Thoracic aorta (tissue), 2 donors: ENCODE data around the gene GPR150. TPM values are rescaled to one million over a fixed set of nuclear protein-coding genes. Genes with fewer than 3 reads are reported as not detected.

Experiments used
- ATAC-seq: fragments of 150-250 bp; one replicate; pipeline ENCODE4 v1.8.0; 2017; ENCODE audit warnings: low read depth; ENCODE audit not compliant: insufficient number of reproducible peaks, low FRiP score
- DNase-seq: peaks from one replicate; pipeline ENCODE4 v3.0.0-alpha.2; 2020; ENCODE audit warnings: low spot score
- H3K27ac ChIP-seq, 2 donors: fragments of 200-600 bp; sonication (generic); 1 replicate in 1 of 2; 2 replicates in 1 of 2; pipeline ENCODE4 v1.5.1; 2016; ENCODE audit warnings: mild to moderate bottlenecking in 2 of 2, moderate library complexity in 2 of 2
- H3K27me3 ChIP-seq: fragments of 200-600 bp; sonication (generic); replicated peaks from 2 replicates; pipeline ENCODE4 v1.6.0; 2016; ENCODE audit warnings: mild to moderate bottlenecking; ENCODE audit not compliant: insufficient read depth
- H3K36me3 ChIP-seq: fragments of 200-600 bp; sonication (generic); one replicate; pipeline ENCODE4 v1.5.1; 2016
- H3K4me1 ChIP-seq, 2 donors: fragments of 200-600 bp; sonication (generic); 1 replicate in 1 of 2; 2 replicates in 1 of 2; pipeline versions ENCODE4 v1.5.1 to v1.6.0; 2016; ENCODE audit warnings: low read depth in 2 of 2, mild to moderate bottlenecking in 1 of 2; ENCODE audit not compliant: control insufficient read depth in 1 of 2
- H3K4me3 ChIP-seq: fragments of 200-600 bp; sonication (generic); 2 replicates; pipeline ENCODE4 v1.5.1; 2016; ENCODE audit warnings: mild to moderate bottlenecking
- H3K9me3 ChIP-seq: fragments of 200-600 bp; sonication (generic); 2 replicates; pipeline ENCODE4 v1.5.1; 2016
- total RNA-seq, 2 donors: library from RNA; depleted of rRNA; stranded (reverse); fragments of >200 nt; gene quantifications; one replicate each; pipeline versions ENCODE4 v1.1.0 to v1.2.3, GENCODE V29; 2016
- TF ChIP-seq, protein P1 (sequence below): fragments of 200-600 bp; sonication (generic); IDR thresholded peaks from one replicate; pipeline ENCODE4 v1.5.1; 2019; ENCODE audit warnings: antibody characterized with exemption

The GPR150 gene
- total RNA-seq, 2 donors from 2014 or later: 1.1 TPM; not detected in 1

DNA sequence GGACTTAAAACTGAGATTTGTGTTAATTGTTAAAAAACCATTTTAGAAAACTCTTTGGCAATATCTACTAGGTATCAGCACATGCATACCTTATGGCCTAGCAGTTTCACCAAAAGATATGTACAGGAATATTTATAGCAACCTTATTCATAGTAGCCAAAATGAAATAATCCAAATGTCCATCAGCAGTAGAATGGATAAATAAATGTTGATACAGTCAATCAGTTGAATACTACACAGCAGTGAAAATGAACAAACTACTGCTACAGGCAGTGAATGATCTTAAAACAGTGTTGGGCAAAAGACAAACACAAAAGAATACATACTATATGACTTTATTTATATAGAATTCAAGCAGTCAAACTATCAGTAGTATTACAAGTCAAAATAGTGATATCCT is 43.1 kb downstream of the GPR150 start:
- Histone ChIP-seq H3K27ac (no peak overlapping the region), H3K4me1 (no peaks in the 10 kb centered on the region), H3K9me3 (no peaks in the 10 kb centered on the region), H3K4me3 (no peak overlapping the region), H3K36me3 (no peaks in the 10 kb centered on the region), H3K27me3 (no peaks in the 10 kb centered on the region)
- ATAC-seq (no peak), DNase-seq (no peak)
- TF ChIP-seq, protein P1, sequence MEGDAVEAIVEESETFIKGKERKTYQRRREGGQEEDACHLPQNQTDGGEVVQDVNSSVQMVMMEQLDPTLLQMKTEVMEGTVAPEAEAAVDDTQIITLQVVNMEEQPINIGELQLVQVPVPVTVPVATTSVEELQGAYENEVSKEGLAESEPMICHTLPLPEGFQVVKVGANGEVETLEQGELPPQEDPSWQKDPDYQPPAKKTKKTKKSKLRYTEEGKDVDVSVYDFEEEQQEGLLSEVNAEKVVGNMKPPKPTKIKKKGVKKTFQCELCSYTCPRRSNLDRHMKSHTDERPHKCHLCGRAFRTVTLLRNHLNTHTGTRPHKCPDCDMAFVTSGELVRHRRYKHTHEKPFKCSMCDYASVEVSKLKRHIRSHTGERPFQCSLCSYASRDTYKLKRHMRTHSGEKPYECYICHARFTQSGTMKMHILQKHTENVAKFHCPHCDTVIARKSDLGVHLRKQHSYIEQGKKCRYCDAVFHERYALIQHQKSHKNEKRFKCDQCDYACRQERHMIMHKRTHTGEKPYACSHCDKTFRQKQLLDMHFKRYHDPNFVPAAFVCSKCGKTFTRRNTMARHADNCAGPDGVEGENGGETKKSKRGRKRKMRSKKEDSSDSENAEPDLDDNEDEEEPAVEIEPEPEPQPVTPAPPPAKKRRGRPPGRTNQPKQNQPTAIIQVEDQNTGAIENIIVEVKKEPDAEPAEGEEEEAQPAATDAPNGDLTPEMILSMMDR: no peak

DNA sequence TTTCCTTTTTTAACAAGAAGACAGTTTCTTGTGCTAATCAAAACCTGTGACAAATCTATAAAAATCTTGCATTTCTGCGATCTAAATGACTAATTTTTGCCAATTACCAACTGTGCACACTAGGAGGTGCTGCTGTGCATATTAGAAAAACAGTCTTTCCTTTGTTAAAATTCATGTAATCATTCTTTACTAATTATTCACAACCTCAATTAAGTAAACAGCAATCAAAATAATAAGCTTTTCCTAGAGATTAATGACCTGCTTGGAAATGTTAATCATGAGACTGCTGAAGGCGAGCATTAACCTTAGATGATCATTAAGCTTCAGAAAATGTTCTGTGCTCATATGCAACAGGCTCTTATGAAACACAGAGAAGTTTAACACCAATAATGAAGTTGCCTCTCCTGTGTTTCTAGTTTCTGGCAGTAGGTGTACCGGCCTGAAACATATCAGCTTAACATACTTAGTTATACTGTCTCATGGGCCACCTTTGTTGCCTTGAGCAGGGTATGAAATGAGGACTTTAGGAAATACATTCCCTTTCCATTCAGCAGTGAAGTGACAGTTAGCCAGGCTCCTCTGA is 44.4 kb downstream of the GPR150 start:
- DNase-seq (no peak), ATAC-seq (no peak)
- TF ChIP-seq, protein P1: peak; percentile 72
- H3K4me1 ChIP-seq: peaks cover 0 to 4% of the 10 kb centered on the region in 2 donors
- H3K27me3 ChIP-seq: no peaks in the 10 kb centered on the region
- H3K27ac ChIP-seq: no peak overlapping the region
- H3K4me3 ChIP-seq: no peak overlapping the region
- no peaks in the 10 kb centered on the region for H3K9me3 ChIP-seq
- no peaks in the 10 kb centered on the region for H3K36me3 ChIP-seq

DNA sequence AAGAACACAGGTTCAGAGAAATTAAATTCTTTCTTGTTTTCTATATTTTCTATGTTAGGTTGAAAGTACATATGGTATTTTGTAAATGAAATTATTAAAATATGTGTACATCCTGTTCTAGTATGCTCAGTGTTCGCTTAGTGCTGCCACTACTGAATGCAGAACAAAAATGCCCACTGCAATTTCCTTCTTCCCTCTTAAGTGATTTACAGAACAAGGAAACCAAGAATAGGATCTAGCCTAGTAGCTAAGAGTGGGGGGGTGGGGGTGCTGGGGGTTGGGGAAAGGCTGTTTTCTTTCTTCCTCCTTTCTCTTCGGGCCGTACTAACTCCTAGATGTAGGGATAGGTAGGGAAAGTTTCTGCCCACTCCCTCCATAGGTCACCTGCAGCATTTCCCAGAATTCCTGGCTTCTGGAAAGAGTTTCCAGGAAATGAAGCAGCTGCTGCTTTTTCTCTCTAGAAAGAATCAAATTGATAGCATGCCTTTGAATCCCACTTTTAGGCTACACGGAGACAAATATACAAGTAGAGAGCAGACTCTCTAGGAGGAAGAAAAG is 47.3 kb downstream of the GPR150 start:
- no peaks in the 10 kb centered on the region for H3K27me3 ChIP-seq
- ATAC-seq (no peak), DNase-seq (no peak)
- no peaks in the 10 kb centered on the region for H3K9me3 ChIP-seq
- H3K27ac ChIP-seq: no peak overlapping the region
- peaks cover 3 to 15% of the 10 kb centered on the region in 2 donors for H3K4me1 ChIP-seq
- H3K36me3 ChIP-seq: no peaks in the 10 kb centered on the region
- no peak overlapping the region for H3K4me3 ChIP-seq
- TF ChIP-seq, protein P1: no peak

DNA sequence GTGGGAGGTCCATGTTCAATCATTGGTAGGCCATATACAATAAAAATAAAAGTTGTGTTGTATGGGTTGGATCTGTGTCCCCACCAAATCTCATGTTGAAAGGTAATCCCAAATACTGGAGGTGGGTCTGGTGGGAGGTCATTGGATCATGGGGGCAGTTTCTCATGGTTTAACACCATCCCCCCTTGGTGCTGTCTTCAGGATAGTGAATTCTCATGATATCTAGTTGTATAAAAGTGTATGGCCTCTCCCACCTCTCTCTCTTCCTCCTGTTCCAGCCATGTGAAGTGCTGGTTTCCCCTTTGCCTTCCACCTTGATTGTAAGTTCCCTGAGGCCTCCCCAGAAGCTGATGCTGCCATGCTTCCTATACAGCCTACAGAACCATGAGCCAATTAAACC is 47.8 kb downstream of the GPR150 start:
- no peak for ATAC-seq
- TF ChIP-seq, protein P1: no peak
- H3K9me3 ChIP-seq: no peaks in the 10 kb centered on the region

DNA sequence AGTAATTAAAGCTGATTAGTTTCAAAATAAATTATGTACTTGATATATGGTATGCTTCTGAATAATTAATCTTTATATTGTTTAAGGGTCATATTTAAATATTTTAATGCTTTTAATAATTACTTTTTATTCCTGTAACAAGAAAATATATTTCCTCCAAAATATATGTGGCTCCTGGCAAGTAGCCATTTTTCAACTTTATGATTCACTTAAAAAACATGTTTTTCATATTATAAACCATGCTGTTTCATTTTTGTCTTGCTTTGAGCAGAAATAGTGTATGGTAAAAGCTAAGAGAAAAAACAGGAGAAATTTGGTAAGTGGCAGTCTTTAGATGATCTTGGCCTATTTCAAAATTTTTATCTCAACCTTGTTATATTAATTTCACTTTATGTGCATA is 48.3 kb downstream of the GPR150 start:
- ATAC-seq: no peak

More for the DNA sequence above, 47.8 kb downstream of the GPR150 start:
- no peak overlapping the region for H3K27ac ChIP-seq
- no peaks in the 10 kb centered on the region for H3K27me3 ChIP-seq
- no peaks in the 10 kb centered on the region for H3K36me3 ChIP-seq
- no peak overlapping the region for H3K4me3 ChIP-seq
- DNase-seq: no peak
- H3K4me1 ChIP-seq: peaks cover 3 to 15% of the 10 kb centered on the region in 2 donors

More for the DNA sequence above, 48.3 kb downstream of the GPR150 start:
- Histone ChIP-seq H3K27me3 (no peaks in the 10 kb centered on the region), H3K36me3 (no peaks in the 10 kb centered on the region), H3K4me3 (no peak overlapping the region), H3K9me3 (no peaks in the 10 kb centered on the region), H3K27ac (no peak overlapping the region), H3K4me1 (peaks cover 3 to 15% of the 10 kb centered on the region in 2 donors)
- DNase-seq: no peak
- TF ChIP-seq, protein P1: no peak
